Neuron (in vitro differentiated cells): Measurements from ENCODE around the gene ARFGEF3.

Experiments used
- H2AFZ ChIP-seq: one replicate; pipeline ENCODE4 v1.6.1; 2013; ENCODE audit warnings: low read depth, mild to moderate bottlenecking, inconsistent platforms, low read length, moderate library complexity
- H3K27me3 ChIP-seq: one replicate; pipeline ENCODE4 v1.6.1; 2013; ENCODE audit warnings: low read length; ENCODE audit not compliant: insufficient read depth
- H3K36me3 ChIP-seq: one replicate; pipeline ENCODE4 v1.6.1; 2013; ENCODE audit warnings: low read length; ENCODE audit not compliant: insufficient read depth
- H3K4me1 ChIP-seq: one replicate; pipeline ENCODE4 v1.6.1; 2013; ENCODE audit warnings: low read length; ENCODE audit not compliant: insufficient read depth
- H3K4me3 ChIP-seq: 2 replicates; pipeline ENCODE4 v1.5.1; 2013; ENCODE audit warnings: mild to moderate bottlenecking, low read length, moderate library complexity
- H3K9me3 ChIP-seq: one replicate; pipeline ENCODE4 v1.6.1; 2013; ENCODE audit warnings: low read length

The ARFGEF3 gene

GRCh38 chr6:138331444-138331843 is 169.7 kb downstream of the ARFGEF3 start:
- Histone ChIP-seq H2AFZ (no peak overlapping the region), H3K4me3 (no peak overlapping the region), H3K4me1 (no peaks in the 10 kb centered on the region), H3K9me3 (no peaks in the 10 kb centered on the region), H3K27me3 (no peaks in the 10 kb centered on the region), H3K36me3 (no peaks in the 10 kb centered on the region)

- Histone ChIP-seq H2AFZ (no peak overlapping the region), H3K4me1 (no peaks in the 10 kb centered on the region), H3K36me3 (no peaks in the 10 kb centered on the region), H3K4me3 (no peak overlapping the region), H3K9me3 (no peaks in the 10 kb centered on the region), H3K27me3 (no peaks in the 10 kb centered on the region)
Observed at GRCh38 chr6:138331984-138332383, 170.2 kb downstream of the ARFGEF3 start.

GRCh38 chr6:138334000-138334399 is 172.3 kb downstream of the ARFGEF3 start:
- Histone ChIP-seq H3K4me1 (no peaks in the 10 kb centered on the region), H3K36me3 (no peaks in the 10 kb centered on the region), H3K9me3 (no peaks in the 10 kb centered on the region), H3K27me3 (no peaks in the 10 kb centered on the region), H2AFZ (no peak overlapping the region), H3K4me3 (no peak overlapping the region)

DNA sequence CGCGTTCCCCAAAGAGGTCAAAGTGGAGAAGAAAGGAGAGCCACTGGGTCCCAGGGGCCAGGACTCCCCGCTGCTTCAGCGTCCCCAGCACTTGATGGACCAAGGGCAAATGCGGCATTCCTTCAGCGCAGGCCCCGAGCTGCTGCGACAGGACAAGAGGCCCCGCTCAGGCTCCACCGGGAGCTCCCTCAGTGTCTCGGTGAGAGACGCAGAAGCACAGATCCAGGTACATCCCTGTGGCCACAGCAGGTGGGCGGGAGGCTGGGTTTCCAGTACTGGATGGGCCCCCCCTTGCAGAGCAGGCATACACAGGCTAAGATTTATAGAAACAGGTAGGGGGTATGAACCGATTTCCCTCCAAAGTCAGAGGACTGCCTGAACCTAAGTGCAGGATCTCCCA is 173.2 kb downstream of the ARFGEF3 start:
- Histone ChIP-seq H3K27me3 (no peaks in the 10 kb centered on the region), H2AFZ (no peak overlapping the region), H3K36me3 (no peaks in the 10 kb centered on the region), H3K4me1 (no peaks in the 10 kb centered on the region), H3K9me3 (no peaks in the 10 kb centered on the region), H3K4me3 (no peak overlapping the region)

- Histone ChIP-seq H3K4me1 (no peaks in the 10 kb centered on the region), H3K27me3 (no peaks in the 10 kb centered on the region), H2AFZ (peak overlapping the region; percentile 48), H3K9me3 (no peaks in the 10 kb centered on the region), H3K36me3 (no peaks in the 10 kb centered on the region), H3K4me3 (no peak overlapping the region)
Observed at GRCh38 chr6:138336221-138336620, 174.5 kb downstream of the ARFGEF3 start.

DNA sequence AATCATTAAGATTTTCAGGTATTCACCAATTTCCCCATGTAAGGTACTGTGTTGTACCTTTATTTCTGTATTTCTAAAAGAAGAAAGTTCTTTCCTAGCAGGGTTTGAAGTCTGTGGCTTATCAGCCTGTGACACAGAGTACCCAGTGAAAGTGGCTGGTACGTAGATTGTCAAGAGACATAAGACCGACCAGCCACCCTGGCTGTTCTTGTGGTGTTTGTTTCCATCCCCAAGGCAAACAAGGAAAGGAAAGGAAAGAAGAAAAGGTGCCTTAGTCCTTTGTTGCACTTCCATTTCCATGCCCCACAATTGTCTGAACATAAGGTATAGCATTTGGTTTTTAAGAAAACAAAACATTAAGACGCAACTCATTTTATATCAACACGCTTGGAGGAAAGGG is 175.3 kb downstream of the ARFGEF3 start:
- no peak overlapping the region for H3K4me3 ChIP-seq
- no peak overlapping the region for H2AFZ ChIP-seq
- H3K27me3 ChIP-seq: peaks cover 2% of the 10 kb centered on the region
- no peaks in the 10 kb centered on the region for H3K4me1 ChIP-seq
- no peaks in the 10 kb centered on the region for H3K9me3 ChIP-seq
- H3K36me3 ChIP-seq: no peaks in the 10 kb centered on the region

GRCh38 chr6:138339024-138339423 is 177.3 kb downstream of the ARFGEF3 start:
- H3K4me1 ChIP-seq: no peaks in the 10 kb centered on the region
- H3K4me3 ChIP-seq: no peak overlapping the region
- H3K36me3 ChIP-seq: no peaks in the 10 kb centered on the region
- no peaks in the 10 kb centered on the region for H3K9me3 ChIP-seq
- H3K27me3 ChIP-seq: peaks cover 2% of the 10 kb centered on the region
- no peak overlapping the region for H2AFZ ChIP-seq

DNA sequence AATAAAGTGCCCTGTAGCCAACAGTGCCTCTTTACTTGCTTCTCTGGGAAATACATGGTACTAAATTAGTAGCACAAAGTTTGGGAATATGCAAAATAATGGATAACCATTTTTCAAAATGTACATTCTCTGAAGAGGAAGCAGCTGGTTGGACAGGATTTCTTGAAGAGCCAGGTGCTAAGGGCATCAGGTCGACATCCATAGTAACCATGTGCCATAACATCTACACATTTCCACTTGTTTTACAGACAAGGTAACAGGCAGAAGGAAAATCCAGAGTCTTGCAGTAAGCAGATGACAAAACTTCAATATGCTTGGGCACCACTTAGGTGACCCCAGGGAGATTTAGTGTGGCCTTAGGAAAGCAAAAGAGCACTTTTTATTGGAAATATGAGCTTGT is 179.4 kb downstream of the ARFGEF3 start:
- Histone ChIP-seq H2AFZ (no peak overlapping the region), H3K4me3 (no peak overlapping the region), H3K4me1 (no peaks in the 10 kb centered on the region), H3K9me3 (no peaks in the 10 kb centered on the region), H3K36me3 (no peaks in the 10 kb centered on the region), H3K27me3 (peaks cover 2% of the 10 kb centered on the region)

- H3K4me1 ChIP-seq: no peaks in the 10 kb centered on the region
- no peak overlapping the region for H2AFZ ChIP-seq
- H3K36me3 ChIP-seq: no peaks in the 10 kb centered on the region
- H3K27me3 ChIP-seq: peaks cover 2% of the 10 kb centered on the region
- H3K4me3 ChIP-seq: no peak overlapping the region
- no peaks in the 10 kb centered on the region for H3K9me3 ChIP-seq
Observed at GRCh38 chr6:138343112-138343511, 181.4 kb downstream of the ARFGEF3 start.

DNA sequence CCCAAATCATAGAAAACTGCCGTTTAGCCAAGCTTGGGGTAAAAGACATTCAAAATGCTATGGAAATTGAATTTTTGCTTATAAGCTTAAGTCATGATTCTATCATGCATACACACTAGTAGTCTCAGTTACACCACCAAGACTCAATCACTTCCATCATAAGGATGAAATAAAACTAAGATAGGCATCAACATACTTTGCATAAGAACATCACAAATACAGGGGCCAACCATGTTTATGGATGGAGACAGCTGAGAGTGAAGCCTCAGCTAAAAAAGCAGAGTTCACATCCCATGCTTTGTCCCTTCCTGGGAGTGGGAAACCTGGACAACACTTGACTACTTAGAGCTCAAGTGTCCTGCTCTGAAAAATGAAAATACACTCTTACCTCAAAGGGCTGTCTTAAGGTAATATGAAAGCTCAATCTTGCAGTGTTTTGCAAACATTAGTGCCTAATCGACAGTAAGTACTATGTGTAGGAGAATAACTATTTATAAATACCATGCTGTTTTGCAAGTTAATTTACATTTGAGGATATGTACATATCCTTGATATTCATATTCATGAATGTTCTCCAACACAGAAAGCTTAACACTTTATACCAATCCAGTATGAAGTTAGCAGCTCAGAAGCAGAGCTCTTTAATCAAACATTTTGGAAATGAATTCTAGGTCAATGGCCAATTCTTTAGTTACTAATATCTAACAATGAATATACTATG is 184.0 kb downstream of the ARFGEF3 start:
- no peaks in the 10 kb centered on the region for H3K9me3 ChIP-seq

GRCh38 chr6:138346302-138347195 is 184.8 kb downstream of the ARFGEF3 start:
- H3K4me1 ChIP-seq: no peaks in the 10 kb centered on the region
- no peak overlapping the region for H3K4me3 ChIP-seq

More for the DNA sequence above, 184.0 kb downstream of the ARFGEF3 start:
- Histone ChIP-seq H3K27me3 (peaks cover 2% of the 10 kb centered on the region), H3K4me3 (no peak overlapping the region), H2AFZ (no peak overlapping the region), H3K4me1 (no peaks in the 10 kb centered on the region), H3K36me3 (no peaks in the 10 kb centered on the region)

DNA sequence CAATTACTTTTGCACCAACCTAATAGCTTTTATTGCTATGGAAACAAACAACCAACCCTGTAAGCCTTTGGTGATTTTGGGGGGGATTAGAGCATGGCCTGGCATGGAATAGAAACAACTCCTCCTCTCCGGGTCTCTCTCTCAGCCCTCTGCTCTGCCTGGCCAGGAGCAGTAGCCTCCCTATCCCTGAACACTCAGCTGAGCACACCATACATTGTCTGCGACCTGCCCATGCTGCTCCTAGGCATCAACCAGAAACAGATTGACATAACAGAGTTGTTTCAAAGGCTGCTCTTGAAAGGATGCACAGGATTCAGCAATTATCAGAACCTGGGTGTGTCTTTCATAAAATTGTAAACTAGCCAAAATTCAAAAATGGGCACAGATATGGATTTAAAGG is 186.1 kb downstream of the ARFGEF3 start:
- Histone ChIP-seq H3K27me3 (no peaks in the 10 kb centered on the region), H3K36me3 (no peaks in the 10 kb centered on the region), H3K4me3 (no peak overlapping the region), H3K4me1 (no peaks in the 10 kb centered on the region), H3K9me3 (no peaks in the 10 kb centered on the region), H2AFZ (no peak overlapping the region)

More at GRCh38 chr6:138346302-138347195, 184.8 kb downstream of the ARFGEF3 start:
- Histone ChIP-seq H3K36me3 (no peaks in the 10 kb centered on the region), H3K27me3 (peaks cover 2% of the 10 kb centered on the region), H3K9me3 (no peaks in the 10 kb centered on the region), H2AFZ (no peak overlapping the region)

DNA sequence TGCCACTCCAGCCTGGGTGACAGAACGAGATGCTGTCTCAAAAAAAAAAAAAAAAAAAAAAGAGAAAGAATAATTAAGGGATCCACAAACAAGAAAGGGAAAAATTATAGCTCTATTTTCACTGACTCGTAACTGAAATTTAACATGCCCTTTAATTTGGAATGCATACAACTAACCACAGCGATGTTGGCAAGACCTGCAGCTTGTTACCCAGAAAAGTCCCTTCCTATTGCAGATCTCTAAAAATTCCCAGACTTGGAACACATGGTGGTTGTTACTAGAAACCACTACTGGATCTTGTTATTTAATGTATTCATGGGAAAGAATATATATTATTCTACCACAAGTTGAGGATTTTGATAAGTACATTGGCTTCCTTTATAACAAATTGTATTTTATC is 188.2 kb downstream of the ARFGEF3 start:
- no peaks in the 10 kb centered on the region for H3K27me3 ChIP-seq
- H3K4me1 ChIP-seq: no peaks in the 10 kb centered on the region
- no peak overlapping the region for H2AFZ ChIP-seq
- no peaks in the 10 kb centered on the region for H3K9me3 ChIP-seq
- H3K4me3 ChIP-seq: no peak overlapping the region
- H3K36me3 ChIP-seq: no peaks in the 10 kb centered on the region
